ENCODE results near the gene MOV10. TPM values are rescaled to one million over a fixed set of nuclear protein-coding genes. Genes with fewer than 3 reads are reported as not detected.
"Not testable (repeated sequence)": the region's sequence is repeated elsewhere in the genome, so short reads cannot be mapped to it uniquely, and the experiment has no call there.

MOV10 gene
- total and polyA plus RNA-seq, 2 of the 8 experiments (the other 6 are each of a cell fraction or from before 2014, with no cell fraction given), result 57.3 to 109 TPM

DNA sequence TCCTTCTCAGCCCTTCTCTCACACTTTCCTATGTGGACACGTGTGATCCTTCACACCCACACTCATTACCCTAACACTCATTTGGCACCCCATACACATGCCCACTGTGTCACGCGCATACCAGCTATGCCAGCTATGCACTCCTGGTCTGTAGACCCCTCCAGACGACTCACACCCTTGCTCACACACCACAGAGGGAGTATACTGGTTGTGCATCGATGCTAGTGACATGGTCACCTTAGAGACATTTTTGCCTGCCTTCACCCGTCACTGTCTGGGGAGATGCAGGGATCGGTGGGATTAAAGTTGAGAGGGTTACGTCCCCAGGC is 49.0 kb downstream of the MOV10 start (continued):
- no peak for TF ChIP-seq RAD21 (IDR thresholded peaks at IDR 0.05 in 1 of 2, conservative IDR thresholded peaks at IDR 0.05 in 1 of 2; ENCODE audit: low read depth in 2 of 2, low read length in 2 of 2)

GRCh38 chr1:112724240-112724639 is 49.8 kb downstream of the MOV10 start:
- not testable (repeated sequence) for H2AFZ ChIP-seq (ENCODE audit: low read length)

More at GRCh38 chr1:112724240-112724639, 49.8 kb downstream of the MOV10 start:
- not testable (repeated sequence) for H3K36me3 ChIP-seq (ENCODE audit: control insufficient read depth in 2 of 4, insufficient read depth in 4 of 4, low read length in 3 of 4); H3K27ac ChIP-seq (ENCODE audit: low read depth, low read length); H3K14ac ChIP-seq (ENCODE audit: insufficient read length); H3K56ac ChIP-seq (replicated peaks; ENCODE audit: insufficient read length, low read depth, low read length); DNase-seq (ENCODE audit: low read depth in 1 of 2, low spot score in 2 of 2); H2BK5ac ChIP-seq (ENCODE audit: low read depth, low read length); H3K9me3 ChIP-seq (ENCODE audit: insufficient read depth in 2 of 2, low read depth in 1 of 2, low read length in 1 of 2); H3K9ac ChIP-seq (replicated peaks in 1 of 4; ENCODE audit: extremely low read depth in 1 of 4, low read depth in 3 of 4, low read length in 3 of 4); H2BK15ac ChIP-seq (ENCODE audit: low read length); FAIRE-seq; H3K4me2 ChIP-seq (ENCODE audit: insufficient read depth in 1 of 2, low read depth in 2 of 2, low read length in 2 of 2); H2BK12ac ChIP-seq (ENCODE audit: low read depth, low read length); H3K23ac ChIP-seq (ENCODE audit: insufficient read length); H3K18ac ChIP-seq (ENCODE audit: extremely low read depth, low read length); H2BK120ac ChIP-seq (replicated peaks; ENCODE audit: low read depth, low read length); H4K91ac ChIP-seq (replicated peaks; ENCODE audit: insufficient read length, low read length); H4K20me1 ChIP-seq (replicated peaks in 1 of 2; ENCODE audit: control insufficient read depth in 1 of 2, insufficient read depth in 2 of 2, low read length in 2 of 2); H3K79me2 ChIP-seq (ENCODE audit: control insufficient read depth in 1 of 2, insufficient read depth in 2 of 2, low read length in 2 of 2); H2BK20ac ChIP-seq (ENCODE audit: low read length); H4K5ac ChIP-seq (ENCODE audit: insufficient read length, low read depth, low read length); H3K23me2 ChIP-seq (ENCODE audit: low read depth, low read length); H3K4ac ChIP-seq (replicated peaks; ENCODE audit: insufficient read length, low read depth, low read length); H2AK5ac ChIP-seq (ENCODE audit: low read depth, low read length); H3K4me3 ChIP-seq (ENCODE audit: extremely low read depth in 1 of 4, insufficient read depth in 2 of 4, low read depth in 3 of 4, low read length in 4 of 4); H3K79me1 ChIP-seq (ENCODE audit: low read depth, low read length)
- ChIA-PET POLR2A (ENCODE audit: partially characterized antibody) (interaction anchor here (1.5 to 2.2 kb wide), 2 partner anchors 10 to 20 kb away, joined by 3 to 6 read pairs; partner anchors contain the start of gene PPM1J), CTCF (ENCODE audit: partially characterized antibody) (interaction anchor here (1.3 to 14.2 kb wide), 3 partner anchors 9 to 349 kb away, joined by 3 to 547 read pairs (median 9); partner anchors contain the start of genes LRIG2 and PPM1J)
- 86% methylated on average over 2 of the region's 4 CpGs; no CpG with 5 or more reads in 1 of the 2 experiments for WGBS, 2 experiments (ENCODE audit: extremely low coverage in 1 of 2, insufficient coverage in 1 of 2, insufficient read length in 1 of 2, insufficient replicate concordance in 2 of 2, low coverage in 1 of 2, low lambda C conversion rate in 2 of 2, missing lambda C conversion rate in 1 of 2)
- Histone ChIP-seq H3K27me3 (replicated peaks in 1 of 4; ENCODE audit: control insufficient read depth in 3 of 4, extremely low read depth in 1 of 4, insufficient read depth in 3 of 4, low read length in 3 of 4) (peaks cover 0 to 22% (median 13%) of the 10 kb centered on the region in 4 experiments; a peak in 5 of 7 replicates), H4K8ac (ENCODE audit: extremely low read depth, insufficient read depth, low read length) (peak overlapping the region; percentile 51; the same call in 1 of the 2 replicates), H3K4me1 (replicated peaks in 1 of 4; ENCODE audit: control insufficient read depth in 3 of 4, insufficient read depth in 4 of 4, low read length in 3 of 4) (peaks cover 8 to 21% (median 16%) of the 10 kb centered on the region in 4 experiments)
